Suppressor macrophage treated with lipopolysaccharide for 4 hours (primary cell): ENCODE results near the gene LRRC74A.
"Not testable (repeated sequence)": the region's sequence is repeated elsewhere in the genome, so short reads cannot be mapped to it uniquely, and the experiment has no call there.

ENCODE experiments used
- DNase-seq: peaks from one replicate; pipeline ENCODE4 v3.0.0-alpha.2; 2020

Gene LRRC74A

DNA sequence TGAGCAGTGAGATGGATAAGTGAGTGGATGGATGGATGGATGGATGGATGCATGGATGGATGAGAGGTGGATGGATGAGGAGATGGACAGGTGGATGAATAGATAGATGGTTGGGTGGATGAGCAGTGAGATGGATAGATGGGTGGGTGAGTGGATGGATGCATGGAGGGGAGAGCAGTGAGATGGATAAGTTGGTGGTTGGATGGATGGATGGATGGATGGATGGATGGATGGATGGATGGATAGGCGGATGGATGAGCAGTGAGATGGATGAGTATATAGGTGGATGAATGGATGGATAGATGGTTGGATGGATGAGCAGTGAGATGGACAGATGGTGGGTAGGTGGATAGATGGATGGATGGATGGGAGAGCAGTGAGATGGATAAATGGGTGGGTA, 30.6 kb downstream of the LRRC74A start:
- DNase-seq = no peak

DNA sequence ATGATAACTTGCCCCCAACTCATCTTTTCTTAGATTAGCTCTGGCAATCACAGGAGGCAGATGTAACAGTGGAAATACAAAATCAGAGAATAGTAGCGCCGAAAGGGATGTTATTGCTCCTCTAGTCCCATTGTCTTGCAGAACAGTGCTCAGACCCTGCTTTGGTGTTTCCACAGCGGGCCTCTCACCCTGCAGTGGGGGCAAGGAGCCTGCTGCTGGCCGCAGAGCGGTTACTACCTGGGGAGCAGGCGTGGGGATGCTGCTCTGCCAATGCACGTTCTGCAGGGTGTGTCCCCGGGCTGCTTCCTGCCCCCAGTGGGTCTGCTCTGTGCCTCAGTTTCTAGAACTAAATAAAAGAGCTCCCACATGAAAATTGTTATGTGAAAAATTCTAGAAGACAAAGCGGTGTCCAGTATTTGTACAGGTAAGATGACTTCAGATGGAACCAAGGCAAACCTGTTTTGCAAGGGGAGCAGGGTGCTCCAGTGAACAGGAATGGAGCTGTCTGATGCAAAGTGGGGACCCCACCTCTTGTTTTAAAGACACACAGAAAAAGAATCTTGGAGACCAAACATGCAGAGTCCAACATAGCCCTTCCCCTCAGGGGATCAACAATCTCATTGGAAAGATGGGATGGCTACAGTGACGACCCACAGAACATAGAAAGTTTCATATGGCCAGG, 35.5 kb downstream of the LRRC74A start:
- no peak for DNase-seq

DNA sequence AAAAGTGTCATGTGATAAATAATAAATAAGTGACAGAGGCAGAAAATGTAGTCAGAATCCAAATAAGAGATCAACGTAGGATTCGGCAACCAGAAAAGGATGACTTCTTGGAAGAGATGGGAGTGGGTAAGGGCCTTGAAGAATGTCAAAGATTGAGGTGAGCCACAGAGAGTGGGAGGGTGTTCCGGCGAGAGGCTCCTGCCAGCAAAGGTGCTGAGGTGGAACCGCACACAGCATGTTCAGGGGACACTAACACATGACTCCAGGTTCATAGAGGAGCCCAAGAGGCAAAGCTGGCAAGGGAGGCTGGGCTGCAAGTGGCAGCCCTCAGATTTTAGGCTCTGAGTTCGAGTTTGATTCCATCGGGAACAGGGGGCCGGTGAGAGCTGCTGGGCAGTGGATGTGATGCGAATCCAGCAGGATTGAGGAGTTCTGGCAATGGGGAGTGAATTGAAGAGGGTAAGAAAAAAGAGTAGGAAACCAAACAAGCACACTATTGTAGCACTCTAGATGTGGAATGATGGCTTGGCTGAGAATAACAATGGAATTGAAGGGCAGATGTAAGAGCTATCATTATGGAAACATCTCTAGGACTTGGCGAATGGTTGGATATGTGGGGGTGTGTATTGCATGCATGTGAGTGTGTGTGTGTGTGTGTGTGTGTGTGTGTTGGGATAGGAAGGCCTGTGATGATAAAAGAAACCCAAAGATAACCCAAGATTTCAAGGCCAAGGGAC, 36.5 kb downstream of the LRRC74A start:
- DNase-seq = no peak

DNA sequence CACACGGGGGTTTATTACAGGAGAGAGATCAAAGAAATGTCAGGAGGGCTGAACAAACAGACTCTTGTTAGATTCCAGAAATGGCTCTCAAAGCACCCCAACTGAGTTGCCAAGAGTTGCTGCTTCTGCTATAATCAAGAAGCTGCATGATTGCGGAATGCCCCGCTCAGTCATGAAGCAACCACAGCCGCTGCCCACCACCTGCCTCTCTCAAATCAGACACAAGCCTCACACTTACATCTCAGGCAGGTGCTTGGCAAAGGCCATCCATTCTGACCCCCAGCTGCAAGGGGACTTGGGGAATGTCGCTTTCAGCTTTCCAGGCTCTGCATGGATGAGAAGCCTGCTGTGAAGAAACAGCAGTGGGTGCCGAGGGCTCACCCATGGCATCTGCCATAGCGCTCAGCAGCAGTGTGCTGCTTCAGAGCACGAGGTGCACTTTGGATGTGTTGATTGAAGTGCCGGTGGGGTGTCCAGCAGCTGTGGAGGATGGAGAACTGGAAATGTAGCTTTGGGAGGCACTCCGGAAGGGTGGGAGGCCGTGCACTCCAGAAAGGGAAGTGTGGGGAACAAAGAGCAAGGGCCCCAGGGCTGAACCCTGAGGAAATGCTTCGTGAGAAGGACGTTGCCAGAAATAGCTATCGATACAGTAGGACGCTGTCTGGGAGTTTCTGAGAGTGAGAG, 37.7 kb downstream of the LRRC74A start:
- DNase-seq = peak; percentile 78

DNA sequence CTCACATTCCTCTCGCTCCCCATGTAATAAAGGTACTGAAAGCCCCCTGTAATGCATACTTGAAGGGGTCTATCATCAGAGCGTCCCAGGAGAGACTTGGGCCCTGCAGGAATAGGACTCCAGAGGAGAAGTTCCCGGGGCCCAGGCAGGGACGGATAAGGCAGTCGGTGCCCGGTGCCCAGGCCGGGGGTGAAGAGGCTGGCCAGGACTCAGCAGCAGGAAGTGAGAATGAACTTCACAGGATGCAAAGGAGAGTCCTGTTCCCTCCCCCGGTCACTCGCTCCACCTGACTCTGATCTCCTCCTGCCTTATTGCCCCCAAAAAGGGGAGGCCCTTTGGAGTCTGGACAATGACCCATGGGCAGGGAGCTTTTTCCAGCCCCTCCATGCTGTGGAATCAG, 40.2 kb downstream of the LRRC74A start:
- peak; percentile 25 for DNase-seq

DNA sequence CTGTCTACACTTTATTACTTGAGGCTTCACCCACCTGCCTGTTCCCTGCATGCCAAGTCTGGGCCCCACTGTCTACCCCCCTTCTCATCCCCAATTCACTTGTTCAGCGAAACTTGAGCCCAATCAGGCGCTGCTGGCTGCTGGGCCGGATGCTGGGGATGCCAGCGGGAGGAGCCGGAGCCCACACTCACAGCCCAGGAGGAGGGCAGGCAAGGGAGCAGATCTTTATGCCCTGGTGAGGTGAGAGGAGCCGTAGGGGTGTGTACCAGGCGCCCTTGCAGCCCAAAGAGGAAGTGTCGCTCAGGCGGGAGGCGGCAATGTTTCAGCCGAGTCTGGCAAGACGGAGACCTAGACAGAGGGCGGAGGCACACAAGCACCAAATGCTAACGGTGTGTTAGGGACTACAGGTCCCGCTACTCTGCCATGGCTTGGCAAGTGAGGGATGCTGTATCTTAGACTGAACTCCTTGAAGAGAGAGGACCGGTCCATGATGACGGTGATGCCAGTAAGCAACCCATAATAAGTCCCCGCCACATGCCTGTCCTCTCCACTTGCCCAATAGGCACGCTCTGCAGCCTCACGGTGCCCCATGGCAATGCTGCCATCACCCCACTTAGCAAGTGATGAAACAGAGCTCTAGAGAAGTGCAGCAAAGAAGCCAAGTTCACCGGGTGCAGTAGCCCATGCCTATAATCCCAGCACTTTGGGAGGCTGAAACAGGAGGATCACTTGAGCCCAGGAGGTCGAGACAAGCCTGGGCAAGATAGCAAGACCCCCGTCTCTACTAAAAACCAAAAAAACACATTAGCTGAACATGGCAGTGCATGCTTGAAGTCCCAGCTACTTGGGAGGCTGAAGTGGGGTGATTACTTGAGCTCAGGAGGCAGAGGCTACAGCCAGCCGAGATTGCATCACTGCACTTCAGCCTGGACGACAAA, 41.6 kb downstream of the LRRC74A start:
- DNase-seq = peak; percentile 68

DNA sequence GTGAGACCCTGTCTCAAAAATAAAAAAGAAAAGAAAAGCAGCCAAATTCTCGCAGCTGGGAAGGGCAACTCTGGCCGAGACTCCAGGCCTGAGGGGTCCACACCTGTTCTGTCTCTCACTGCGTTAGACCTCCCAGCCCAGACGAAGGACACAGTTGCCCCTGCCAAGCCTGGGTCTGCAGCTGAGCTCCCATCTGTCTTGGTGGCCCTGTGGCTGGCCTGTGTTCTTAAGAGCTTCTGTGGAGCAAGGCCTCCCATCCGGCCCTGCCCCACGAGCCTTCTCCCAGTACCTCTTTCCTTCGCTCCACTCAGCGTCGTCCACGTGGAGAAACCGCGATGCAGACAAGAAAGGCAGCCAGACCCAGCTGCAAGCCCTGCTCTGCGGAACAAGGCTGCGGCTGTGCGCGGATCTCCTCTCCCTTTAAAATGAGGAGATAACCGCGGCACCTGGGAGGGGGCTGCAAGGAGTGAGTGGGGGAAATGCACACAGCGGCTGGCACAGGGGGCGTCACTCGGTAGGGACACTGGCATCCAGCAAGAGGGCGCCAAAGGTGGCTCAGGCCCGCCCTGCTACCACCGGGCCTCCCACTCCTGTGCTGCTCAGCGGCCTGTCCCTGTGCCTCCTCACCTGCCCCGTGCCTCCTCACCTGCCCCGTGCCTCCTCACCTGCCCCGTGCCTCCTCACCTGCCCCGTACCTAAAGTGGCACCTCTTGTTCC, 42.4 kb downstream of the LRRC74A start:
- no peak for DNase-seq

DNA sequence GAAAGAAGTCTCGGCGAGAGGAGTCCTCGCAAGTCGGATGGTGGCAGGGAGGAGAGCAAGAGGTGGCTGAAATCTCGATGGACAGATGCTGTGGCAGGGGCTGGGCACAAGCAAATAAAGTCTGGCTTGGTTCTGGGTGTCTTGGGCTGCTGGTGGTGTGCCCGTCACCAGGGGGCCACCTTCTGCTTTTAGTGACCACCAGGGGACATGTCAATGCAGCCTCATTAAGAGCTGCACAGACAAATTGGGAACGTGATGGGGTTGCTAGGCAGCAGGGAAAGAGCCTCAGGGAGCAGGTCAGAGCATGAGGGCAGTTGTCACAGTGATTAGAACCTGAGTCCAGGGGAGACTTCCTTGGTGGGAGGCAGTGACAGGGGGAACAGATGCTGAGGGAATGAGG, 44.0 kb downstream of the LRRC74A start:
- DNase-seq = no peak

DNA sequence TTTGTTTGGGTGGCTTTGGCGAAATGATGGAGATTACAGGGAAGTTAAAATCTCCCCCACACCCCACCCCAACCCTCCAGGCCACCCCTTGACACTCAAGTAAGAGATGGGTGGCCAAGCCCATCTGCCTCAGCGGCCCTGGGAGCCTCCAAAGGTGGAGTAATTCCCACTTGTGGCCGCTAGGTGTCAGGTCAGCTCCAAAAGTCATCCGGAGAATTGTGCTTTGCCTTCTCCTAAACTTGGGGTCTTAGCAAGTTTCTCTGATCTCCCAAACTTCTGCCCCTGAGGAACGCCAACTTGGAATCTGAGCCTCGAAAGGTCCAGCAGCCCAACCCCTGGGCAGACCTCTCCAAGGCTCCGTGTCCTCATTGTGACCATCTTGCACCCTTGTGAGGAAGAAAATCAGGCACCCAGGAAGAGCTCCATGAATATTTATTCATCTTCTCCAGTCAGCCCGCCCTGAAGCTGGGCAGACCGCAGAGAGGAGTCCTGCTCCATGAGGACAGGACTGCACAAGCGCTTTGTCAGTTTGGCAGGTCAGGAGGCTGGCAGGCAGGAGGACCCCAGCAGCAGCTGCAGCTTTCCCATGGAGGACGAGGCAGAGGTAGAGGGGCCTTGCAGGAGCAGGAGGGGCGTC, 46.7 kb downstream of the LRRC74A start:
- peak; percentile 65 for DNase-seq

DNA sequence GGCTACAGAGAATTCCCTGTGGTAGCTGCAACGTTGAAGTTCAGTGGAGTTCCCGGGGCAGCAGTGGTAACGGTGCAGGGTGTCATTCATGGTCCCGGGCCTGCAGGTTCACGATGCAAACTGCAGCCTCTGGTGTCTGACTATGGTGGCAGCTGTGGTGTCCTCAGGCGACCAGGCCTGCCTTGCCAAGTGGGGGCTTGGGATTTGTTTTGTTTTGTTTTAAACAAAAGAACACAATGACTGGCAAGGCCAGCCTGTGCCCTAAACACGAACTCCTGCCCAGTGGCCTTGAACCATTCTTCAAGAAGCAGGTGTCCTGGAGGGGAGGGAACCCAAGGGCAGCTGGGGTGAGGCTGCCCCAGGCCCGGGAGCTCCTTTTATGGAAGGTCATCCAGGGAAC, 48.5 kb downstream of the LRRC74A start:
- no peak for DNase-seq

DNA sequence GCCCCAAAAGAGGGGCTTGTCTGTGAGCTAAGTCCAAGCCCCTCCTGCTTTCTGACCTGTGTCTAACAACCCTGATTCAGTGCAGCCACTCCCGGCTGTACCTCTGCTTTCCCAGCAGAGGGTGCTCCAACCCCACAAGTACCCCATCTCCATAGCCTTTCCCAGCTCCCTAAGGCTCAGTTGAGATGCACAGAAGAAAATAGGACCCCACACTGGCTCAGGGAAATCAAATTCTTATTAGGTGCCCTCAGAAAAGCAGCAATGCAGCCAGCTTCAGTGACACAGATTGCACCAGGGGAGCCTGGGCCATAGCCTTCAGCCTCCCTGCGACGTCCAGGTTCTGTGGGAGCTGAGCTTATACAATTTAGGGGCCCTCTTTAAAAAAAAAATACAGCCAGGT, 49.9 kb downstream of the LRRC74A start:
- peak; percentile 77 for DNase-seq

DNA sequence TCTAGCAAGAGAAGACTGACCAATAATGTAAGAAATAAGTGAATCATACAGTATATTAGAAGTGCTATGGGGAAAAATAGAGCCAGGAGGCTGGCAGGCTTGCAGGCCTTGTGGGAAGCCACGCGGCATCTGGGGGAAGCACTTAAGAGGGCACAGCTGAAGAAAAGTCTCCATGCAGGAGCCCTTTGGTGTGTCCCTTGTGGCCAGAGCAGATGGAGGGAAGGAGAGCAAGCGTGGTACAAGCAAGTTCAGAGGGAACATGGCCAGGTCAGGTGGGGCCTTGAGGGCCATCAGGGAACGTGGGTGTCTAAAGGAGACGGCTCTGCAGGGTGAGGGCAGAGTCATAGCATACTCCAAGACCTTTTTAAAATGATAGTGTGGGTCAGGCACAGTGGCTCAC, 51.7 kb downstream of the LRRC74A start:
- no peak for DNase-seq

DNA sequence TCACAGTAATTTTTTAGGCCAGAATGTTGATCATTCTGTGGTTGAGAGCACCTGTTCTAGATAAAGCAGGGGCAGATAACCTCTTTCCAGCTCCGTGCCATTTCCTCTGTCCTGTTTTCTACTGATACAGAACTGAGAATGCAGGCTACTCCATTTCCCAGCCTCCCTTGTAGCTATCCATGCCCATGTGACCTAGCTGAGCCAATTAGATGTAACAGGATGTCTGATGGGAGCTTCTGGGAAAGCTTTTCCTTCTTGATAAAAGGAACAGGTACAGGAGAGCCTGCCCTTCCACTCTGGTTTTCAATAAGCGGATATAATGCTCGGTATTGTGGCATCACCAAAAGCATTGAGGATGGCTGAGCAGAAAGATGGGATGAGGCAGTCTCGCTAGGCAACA, 54.2 kb downstream of the LRRC74A start:
- no peak for DNase-seq

DNA sequence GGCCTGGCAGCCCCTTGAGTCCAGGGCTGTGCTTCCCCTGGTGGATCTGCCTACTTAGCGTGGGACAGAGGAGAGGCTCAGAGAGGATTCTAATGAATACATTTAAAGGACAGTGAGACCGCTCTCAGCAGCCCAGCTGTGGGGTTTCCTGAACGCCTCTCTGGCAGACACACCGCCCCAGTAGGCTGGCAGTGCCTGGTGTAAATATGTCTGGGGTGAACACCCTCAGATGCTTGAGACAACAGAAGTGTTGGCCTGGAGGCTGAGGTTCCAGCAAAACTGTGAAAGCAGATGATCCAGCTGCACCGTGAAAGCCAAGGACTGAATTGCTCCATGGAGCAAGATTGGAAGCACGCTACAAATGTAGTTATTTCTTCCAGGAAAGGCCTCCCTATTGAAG, 55.1 kb downstream of the LRRC74A start:
- DNase-seq = no peak

DNA sequence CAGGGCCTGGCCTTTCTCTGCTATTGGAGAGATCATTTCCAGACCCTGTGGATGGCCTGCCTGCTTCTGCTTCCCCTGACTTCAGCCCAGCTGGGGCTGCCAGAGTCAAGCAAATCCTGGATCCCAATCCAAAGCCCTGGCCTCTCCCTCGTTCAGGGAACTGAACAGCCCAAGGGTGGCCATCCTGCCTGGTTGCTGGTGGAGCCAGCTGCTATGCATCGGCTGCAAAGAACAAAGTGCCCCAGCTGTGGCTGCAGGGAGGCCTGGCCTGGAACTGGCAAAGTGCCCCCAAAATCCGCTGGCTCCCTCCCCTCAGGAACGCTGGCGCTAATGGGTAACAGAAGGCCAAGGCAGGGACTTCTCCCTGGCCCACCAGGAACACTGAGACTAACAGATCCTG, 56.4 kb downstream of the LRRC74A start:
- DNase-seq = no peak

DNA sequence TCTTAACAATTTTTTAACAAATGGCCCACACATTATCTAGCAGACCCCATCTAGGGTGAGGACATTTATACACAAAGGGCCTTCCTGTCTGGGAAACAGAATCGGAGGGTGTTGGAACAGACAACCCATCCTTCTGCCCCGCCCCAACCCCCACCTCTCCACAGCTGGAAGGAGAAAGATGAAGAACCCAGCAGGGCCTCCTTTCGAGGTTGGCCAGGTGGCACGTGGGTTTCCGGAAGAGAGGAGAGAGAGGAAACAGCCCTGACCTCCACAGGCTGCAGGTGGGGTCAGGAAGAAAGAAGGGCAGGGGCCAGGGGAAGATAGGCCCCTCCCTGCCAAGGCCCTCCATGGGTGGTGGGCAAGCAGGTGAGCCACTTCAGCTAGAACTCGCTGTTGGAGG, 57.2 kb downstream of the LRRC74A start:
- DNase-seq = no peak

DNA sequence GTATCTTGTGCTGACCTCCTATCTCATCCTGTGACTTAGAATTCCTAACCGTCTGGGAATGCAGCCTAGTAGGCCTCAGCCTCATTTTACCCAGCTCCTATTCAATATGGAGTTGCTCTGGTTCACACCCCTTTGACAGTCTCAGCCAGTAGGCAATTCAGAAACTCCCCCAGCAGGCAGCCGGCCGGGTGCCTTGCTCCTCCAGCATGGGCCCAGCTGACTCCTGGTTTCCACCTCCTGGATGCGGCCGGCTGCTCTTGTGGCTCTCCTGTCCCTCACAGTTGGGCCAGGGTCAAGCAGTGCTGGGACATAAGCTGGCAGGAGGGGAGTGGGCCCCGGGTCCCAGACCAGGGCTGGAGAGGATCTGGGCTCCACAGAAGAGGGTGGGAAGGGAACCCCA, 58.2 kb downstream of the LRRC74A start:
- no peak for DNase-seq

DNA sequence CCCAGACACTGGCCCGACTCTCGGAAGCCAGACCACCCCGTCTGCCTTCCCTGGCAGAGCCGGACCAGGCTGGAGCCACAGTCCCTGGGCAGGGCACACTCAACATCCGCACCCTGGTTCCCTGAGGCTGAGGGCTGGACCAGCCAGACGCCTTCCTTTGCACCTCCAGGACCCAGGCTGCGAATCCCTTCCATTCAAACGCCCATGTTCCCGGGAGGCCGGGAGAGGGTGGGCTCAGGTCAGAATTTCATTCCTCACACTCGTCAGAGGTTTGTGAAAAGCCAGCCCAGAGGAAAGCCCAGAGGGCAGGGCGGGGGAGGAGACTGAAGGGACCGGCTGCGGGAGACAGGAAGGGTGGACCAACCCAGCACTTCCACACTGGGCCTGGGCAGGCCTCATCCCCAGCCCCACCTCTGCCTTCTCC, 58.7 kb downstream of the LRRC74A start:
- no peak for DNase-seq

DNA sequence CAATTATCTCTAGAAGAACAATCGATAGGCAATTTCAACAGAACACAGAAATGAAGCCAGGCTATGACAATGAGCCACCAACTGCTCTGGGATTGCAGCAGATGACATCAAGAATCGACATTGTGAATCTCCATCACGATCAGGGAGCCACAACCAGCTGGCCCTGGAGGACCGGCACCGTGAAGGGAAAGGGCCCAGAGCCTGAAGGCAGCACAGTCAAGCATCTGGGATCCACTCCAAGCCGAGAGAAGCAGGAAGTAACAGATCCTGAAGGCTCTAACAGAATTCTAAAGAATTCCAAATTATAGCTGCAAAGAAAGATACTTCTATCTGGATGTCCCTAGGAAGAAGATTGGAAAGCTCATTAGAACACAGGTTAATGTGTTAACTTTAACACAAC, 61.0 kb downstream of the LRRC74A start:
- DNase-seq = no peak

DNA sequence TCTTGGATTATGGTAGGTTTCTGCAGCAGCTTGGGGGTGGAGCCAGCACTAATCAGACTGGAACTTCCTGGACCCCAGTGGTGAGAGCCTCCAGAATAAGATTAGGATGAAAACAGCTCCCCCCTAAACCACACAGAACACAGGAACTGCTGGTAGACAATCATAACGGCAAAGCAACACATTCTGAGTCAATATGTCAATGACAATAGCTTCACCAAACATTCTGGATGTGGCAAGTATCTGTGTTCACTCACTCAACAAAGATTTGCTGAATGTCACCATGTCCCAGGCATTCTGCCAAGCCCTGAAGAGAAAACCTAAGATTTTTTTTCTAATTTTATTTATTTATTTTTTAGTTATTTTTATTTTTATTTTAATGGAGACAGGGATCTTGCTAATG, 65.2 kb downstream of the LRRC74A start:
- DNase-seq = no peak

DNA sequence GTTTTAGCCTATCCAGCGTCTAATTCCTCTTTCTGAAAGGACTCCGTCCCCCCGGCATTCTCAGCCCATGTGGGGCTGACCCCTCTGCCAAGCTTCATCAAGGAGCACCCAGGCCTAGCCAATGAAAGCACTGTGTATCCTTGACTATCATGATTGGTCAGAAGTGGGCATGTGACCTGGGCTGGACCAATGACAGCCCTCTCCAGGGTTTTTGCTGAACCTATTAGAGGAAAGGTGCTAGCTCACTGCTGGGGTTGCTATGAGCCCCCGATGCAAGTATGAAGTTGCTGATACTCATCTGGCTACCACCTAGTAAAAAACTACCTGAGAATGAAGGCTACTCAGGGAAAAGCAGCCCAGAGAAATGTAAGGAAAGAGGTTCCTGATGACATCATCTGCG, 68.1 kb downstream of the LRRC74A start:
- DNase-seq = no peak

DNA sequence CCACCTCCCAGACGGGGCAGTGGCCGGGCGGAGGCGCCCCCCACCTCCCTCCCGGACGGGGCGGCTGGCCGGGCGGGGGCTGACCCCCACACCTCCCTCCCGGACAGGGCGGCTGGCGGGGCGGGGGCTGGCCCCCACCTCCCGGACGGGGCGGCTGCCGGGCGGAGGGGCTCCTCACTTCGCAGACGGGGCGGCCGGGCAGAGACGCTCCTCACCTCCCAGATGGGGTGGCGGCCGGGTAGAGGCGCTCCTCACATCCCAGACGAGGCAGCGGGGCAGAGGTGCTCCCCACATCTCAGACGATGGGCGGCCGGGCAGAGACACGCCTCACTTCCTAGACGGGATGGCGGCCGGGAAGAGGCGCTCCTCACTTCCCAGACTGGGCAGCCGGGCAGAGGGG, 71.8 kb downstream of the LRRC74A start:
- DNase-seq = not testable (repeated sequence)
